ENCODE data around the gene LACTB.

- TF ChIP-seq CTCF (conservative IDR thresholded peaks at IDR 0.05; ENCODE audit: low read depth, low read length) (peak; percentile 82), EZH2 (IDR thresholded peaks at IDR 0.05; ENCODE audit: borderline replicate concordance, low read depth, low read length, poor library complexity, severe bottlenecking) (no peak)
These were observed 28.0 kb upstream of the LACTB start for GRCh38 chr15:63093486-63094205.

Measured in A673 (cell line).